ENCODE measurements around the gene SARDH. TPM values are rescaled to one million over a fixed set of nuclear protein-coding genes. Genes with fewer than 3 reads are reported as not detected.

Gene SARDH
- total and polyA plus RNA-seq, 4 donors, result 0.84 to 3.0 (median 2.0) TPM; not detected in 1

DNA sequence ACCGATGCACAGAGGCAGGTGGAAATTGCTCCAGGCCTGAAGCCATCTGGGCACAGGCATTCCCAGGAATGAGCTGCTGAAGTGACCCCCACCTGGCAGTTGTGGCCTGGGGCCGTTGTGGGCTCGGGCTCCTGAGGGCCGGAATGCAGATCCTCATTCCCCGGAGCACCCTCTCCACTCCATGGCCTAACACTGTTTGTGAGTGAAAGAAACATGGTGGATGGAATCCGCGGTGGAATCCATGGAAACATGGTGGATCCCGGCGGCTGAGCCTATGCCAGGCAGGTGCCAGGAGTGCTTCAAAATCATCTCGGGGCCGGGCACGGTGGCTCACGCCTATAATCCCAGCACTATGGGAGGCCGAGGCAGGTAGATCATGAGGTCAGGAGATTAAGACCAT lies 3.6 kb upstream of the SARDH start:
- H3K27ac ChIP-seq (ENCODE audit: low read depth in 1 of 2, low read length in 2 of 2), result no peak overlapping the region
- H3K36me3 ChIP-seq (ENCODE audit: control insufficient read depth in 1 of 2, insufficient read depth in 2 of 2, low read length in 1 of 2), result no peaks in the 10 kb centered on the region
- H3K4me1 ChIP-seq (ENCODE audit: control insufficient read depth in 1 of 2, insufficient read depth in 2 of 2, low read length in 2 of 2), result no peaks in the 10 kb centered on the region
- no peaks in the 10 kb centered on the region for H3K27me3 ChIP-seq (ENCODE audit: control insufficient read depth in 1 of 2, insufficient read depth in 2 of 2, low read length in 1 of 2)
- DNase-seq, result no peak
- WGBS, 2 donors, result 94 to 95% methylated on average over 14 of the region's 14 CpGs
- intact Hi-C loops (cut with DNase I), result loop anchor here in 1 of 2 donors (5.0 kb wide), 1 partner anchor 209 kb away; the partner anchor contains the start of gene ADAMTSL2
- no peak overlapping the region for H3K4me3 ChIP-seq (ENCODE audit: low read length in 2 of 2)
- no peak for ATAC-seq (ENCODE audit: low FRiP score)
- H3K9me3 ChIP-seq (ENCODE audit: control insufficient read depth, low read length), result no peaks in the 10 kb centered on the region

DNA sequence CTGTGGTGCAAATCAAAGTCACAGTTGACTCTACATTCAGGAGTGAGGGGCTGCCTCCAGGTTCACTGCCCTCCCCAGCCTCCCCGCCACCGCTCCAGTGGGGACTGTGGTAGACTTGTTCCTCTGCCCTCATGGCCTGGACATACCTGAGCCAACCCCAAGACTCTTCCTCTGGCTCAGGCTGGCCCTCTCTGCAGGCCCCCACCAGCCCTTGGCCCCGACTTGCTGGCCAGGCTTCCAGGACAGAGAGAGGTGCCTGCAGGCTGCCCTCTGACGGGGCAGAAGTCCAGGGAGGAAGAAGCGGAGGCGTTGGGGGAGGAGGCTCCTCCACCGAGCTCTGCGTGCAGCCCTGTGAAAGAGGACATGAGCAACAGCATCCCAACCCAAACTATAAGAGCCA lies 2.8 kb upstream of the SARDH start:
- intact Hi-C loops (cut with DNase I), result loop anchor here in 1 of 2 donors (5.0 kb wide), 1 partner anchor 209 kb away; the partner anchor contains the start of gene ADAMTSL2
- Histone ChIP-seq H3K36me3 (ENCODE audit: control insufficient read depth in 1 of 2, insufficient read depth in 2 of 2, low read length in 1 of 2) (no peaks in the 10 kb centered on the region), H3K27ac (ENCODE audit: low read depth in 1 of 2, low read length in 2 of 2) (no peak overlapping the region), H3K4me3 (ENCODE audit: low read length in 2 of 2) (no peak overlapping the region), H3K9me3 (ENCODE audit: control insufficient read depth, low read length) (no peaks in the 10 kb centered on the region), H3K4me1 (ENCODE audit: control insufficient read depth in 1 of 2, insufficient read depth in 2 of 2, low read length in 2 of 2) (no peaks in the 10 kb centered on the region), H3K27me3 (ENCODE audit: control insufficient read depth in 1 of 2, insufficient read depth in 2 of 2, low read length in 1 of 2) (no peaks in the 10 kb centered on the region)
- DNase-seq (no peak), ATAC-seq (ENCODE audit: low FRiP score) (no peak)
- WGBS, 2 donors, result 83 to 88% methylated on average over 8 of the region's 8 CpGs

DNA sequence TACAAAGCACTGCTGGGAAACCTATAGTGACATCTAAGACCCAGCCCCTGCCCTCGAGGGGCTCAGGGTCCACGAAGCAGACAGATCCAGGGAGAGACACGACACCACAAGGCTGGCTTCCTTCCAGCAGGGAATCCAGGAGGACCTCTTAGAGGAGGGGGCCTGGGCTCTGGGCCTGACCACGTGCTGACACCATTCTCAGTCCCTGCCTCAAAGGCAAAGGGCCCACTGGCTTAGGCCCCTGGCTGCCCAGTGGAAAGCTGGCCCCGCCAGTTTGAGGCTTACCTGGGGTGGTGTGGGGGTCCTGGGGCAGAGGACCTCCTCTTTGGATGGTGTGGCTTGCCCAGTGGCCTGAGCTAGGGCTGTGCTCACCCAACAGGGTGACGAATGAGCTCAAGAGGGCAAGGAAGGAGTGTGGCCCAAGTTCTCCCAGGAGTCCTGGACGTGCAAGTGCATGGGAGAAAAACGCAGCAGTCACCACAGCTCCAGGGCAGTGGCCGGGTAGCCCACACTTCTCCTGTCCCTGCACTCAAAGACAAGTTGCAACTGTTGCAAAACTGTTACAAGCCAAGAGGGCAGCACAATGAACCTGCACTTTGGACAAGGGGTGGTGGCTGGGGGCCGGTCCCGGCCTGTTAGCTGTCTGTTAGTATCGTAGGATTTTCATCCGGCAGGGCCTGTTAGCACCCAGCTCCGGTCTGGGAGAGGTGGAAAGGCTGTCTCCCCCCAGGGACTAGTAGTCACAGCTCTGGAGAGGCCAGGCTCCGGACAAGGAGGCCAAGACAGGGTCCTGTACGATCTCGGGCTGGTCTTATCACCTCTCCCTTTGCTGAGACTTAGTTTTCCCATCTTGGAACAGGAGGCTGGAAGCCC lies 1.5 kb upstream of the SARDH start:
- Histone ChIP-seq H3K27me3 (ENCODE audit: control insufficient read depth in 1 of 2, insufficient read depth in 2 of 2, low read length in 1 of 2) (no peaks in the 10 kb centered on the region), H3K9me3 (ENCODE audit: control insufficient read depth, low read length) (no peaks in the 10 kb centered on the region), H3K36me3 (ENCODE audit: control insufficient read depth in 1 of 2, insufficient read depth in 2 of 2, low read length in 1 of 2) (no peaks in the 10 kb centered on the region), H3K4me1 (ENCODE audit: control insufficient read depth in 1 of 2, insufficient read depth in 2 of 2, low read length in 2 of 2) (no peaks in the 10 kb centered on the region), H3K4me3 (ENCODE audit: low read length in 2 of 2) (no peak overlapping the region), H3K27ac (ENCODE audit: low read depth in 1 of 2, low read length in 2 of 2) (no peak overlapping the region)
- 87 to 89% methylated on average over 17 of the region's 17 CpGs for WGBS, 2 donors
- DNase-seq (peak in 1 of 2 donors; percentile 70), ATAC-seq (ENCODE audit: low FRiP score) (no peak)
- intact Hi-C loops (cut with DNase I), result loop anchor here in 1 of 2 donors (5.0 kb wide), 1 partner anchor 207 kb away; the partner anchor contains the start of gene ADAMTSL2

DNA sequence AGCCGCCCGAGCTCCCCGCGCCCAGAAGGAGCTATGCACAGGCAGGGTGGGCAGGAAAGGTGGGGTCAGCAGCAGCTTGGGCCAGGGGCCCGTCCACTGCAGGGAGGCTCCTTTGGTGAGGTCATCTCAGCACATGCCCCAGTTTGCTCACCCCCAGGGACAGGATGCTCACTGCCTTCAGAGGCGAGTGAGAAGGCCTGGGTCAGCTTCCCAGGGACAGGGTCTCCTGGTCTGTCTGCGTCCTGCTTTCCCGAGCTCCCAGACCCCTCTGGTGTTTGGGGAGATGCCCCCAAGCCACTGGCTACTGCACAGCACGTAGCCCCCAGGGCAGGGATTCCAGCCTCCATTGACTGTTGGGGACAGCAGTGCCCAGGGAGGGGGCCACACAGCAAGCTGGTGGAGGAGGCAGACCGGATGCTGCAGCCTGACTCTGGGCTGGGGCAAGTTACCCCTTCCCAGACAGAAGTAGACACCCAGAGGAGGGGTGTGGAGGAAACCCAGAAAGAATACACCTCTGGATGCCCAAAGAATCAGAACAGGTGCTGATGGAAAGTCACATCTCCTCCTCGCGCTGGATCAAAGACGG lies 581 bp upstream of the SARDH start:
- no peak overlapping the region for H3K27ac ChIP-seq (ENCODE audit: low read depth in 1 of 2, low read length in 2 of 2)
- no peaks in the 10 kb centered on the region for H3K4me1 ChIP-seq (ENCODE audit: control insufficient read depth in 1 of 2, insufficient read depth in 2 of 2, low read length in 2 of 2)
- DNase-seq, result peak; percentile 37 to 49
- no peaks in the 10 kb centered on the region for H3K27me3 ChIP-seq (ENCODE audit: control insufficient read depth in 1 of 2, insufficient read depth in 2 of 2, low read length in 1 of 2)
- WGBS, 2 donors, result 85 to 89% methylated on average over 13 of the region's 13 CpGs
- H3K4me3 ChIP-seq (ENCODE audit: low read length in 2 of 2), result no peak overlapping the region
- intact Hi-C loops (cut with DNase I), result no loop called here
- H3K36me3 ChIP-seq (ENCODE audit: control insufficient read depth in 1 of 2, insufficient read depth in 2 of 2, low read length in 1 of 2), result no peaks in the 10 kb centered on the region
- peak; percentile 12 for ATAC-seq (ENCODE audit: low FRiP score)
- H3K9me3 ChIP-seq (ENCODE audit: control insufficient read depth, low read length), result no peaks in the 10 kb centered on the region

DNA sequence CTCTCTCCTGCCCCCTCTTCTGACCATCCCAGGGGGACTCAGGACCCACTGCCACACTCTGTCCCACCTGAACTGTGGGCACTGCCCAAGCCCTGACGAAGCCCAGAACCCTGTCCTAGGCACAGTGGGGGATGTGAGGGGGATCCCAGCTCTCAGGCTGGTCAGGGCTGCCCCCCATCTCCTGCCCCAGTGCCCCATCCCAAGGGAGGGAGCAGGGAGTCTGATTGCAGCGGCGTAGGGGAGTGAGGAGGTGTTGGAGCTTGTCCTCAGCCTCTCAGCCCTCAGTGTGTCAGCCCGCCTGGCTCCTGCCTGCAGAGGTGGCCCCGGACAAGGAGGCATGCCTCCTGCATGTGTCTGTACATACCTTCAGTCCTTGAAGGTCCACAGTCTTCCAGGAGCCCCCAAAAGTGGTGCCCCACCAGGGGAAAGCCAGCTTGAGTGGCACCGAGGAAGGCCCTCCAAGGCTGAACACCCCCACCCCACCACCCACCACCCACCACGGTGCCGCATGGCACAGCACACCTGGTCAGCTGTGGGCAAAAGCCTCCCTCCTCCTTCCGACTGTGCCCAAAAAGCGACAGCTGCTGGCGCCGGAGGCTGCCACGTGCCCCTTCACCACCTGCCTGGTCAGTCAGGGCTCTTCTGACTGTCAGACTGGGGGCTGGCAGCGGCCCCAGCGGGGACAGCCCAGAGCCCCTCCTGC lies 930 bp downstream of the SARDH start:
- Histone ChIP-seq H3K9me3 (ENCODE audit: control insufficient read depth, low read length) (no peaks in the 10 kb centered on the region), H3K27ac (ENCODE audit: low read depth in 1 of 2, low read length in 2 of 2) (no peak overlapping the region), H3K4me1 (ENCODE audit: control insufficient read depth in 1 of 2, insufficient read depth in 2 of 2, low read length in 2 of 2) (no peaks in the 10 kb centered on the region), H3K4me3 (ENCODE audit: low read length in 2 of 2) (no peak overlapping the region), H3K27me3 (ENCODE audit: control insufficient read depth in 1 of 2, insufficient read depth in 2 of 2, low read length in 1 of 2) (no peaks in the 10 kb centered on the region), H3K36me3 (ENCODE audit: control insufficient read depth in 1 of 2, insufficient read depth in 2 of 2, low read length in 1 of 2) (no peaks in the 10 kb centered on the region)
- ATAC-seq (ENCODE audit: low FRiP score), result peak; percentile 11
- DNase-seq, result peak in 1 of 2 donors; percentile 70
- 69 to 72% methylated on average over 12 to 15 of the region's 15 CpGs for WGBS, 2 donors
- intact Hi-C loops (cut with DNase I), result no loop called here

DNA sequence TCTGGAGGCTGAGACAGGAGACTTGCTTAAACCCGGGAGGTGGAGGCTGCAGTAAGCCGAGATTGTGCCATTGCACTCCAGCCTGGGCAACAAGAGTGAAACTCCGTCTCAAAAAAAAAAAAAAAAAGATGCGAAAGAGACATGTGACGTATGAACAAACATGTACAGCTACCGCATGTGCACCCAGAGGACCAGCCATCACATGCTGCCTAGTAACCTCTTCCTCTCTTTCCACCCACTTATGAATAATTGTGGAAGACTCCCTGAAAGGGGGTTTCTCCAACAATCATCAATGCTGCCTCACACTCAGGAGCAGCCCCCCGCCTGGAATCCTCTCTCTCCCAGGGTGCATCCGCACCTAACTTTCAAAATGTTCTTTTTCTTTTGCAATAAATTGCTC lies 2.2 kb downstream of the SARDH start:
- ATAC-seq (ENCODE audit: low FRiP score), result no peak
- intact Hi-C loops (cut with DNase I), result no loop called here
- no peaks in the 10 kb centered on the region for H3K9me3 ChIP-seq (ENCODE audit: control insufficient read depth, low read length)
- no peak overlapping the region for H3K4me3 ChIP-seq (ENCODE audit: low read length in 2 of 2)
- H3K27ac ChIP-seq (ENCODE audit: low read depth in 1 of 2, low read length in 2 of 2), result no peak overlapping the region
- H3K27me3 ChIP-seq (ENCODE audit: control insufficient read depth in 1 of 2, insufficient read depth in 2 of 2, low read length in 1 of 2), result no peaks in the 10 kb centered on the region
- H3K36me3 ChIP-seq (ENCODE audit: control insufficient read depth in 1 of 2, insufficient read depth in 2 of 2, low read length in 1 of 2), result no peaks in the 10 kb centered on the region
- WGBS, 2 donors, result 84 to 88% methylated on average over 5 to 8 of the region's 8 CpGs
- no peak for DNase-seq
- H3K4me1 ChIP-seq (ENCODE audit: control insufficient read depth in 1 of 2, insufficient read depth in 2 of 2, low read length in 2 of 2), result no peaks in the 10 kb centered on the region

DNA sequence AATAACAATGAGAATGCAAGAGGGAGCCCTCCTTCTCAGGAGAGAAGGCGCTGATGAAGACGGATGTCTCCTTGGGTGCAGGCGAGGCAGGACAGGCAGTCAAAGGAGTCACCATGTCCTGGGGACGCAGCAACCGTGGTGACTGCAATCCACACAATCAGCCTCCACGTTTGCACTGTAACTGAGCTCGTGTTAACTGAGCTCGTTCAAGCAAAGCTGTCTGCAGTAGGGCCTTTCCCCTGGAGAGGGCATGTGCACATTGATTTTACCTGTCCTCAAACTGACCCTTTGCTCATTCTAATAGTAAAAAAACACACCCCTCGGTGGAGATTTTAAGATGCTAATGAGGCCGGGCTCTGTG lies 2.8 kb downstream of the SARDH start:
- H3K4me1 ChIP-seq (ENCODE audit: control insufficient read depth in 1 of 2, insufficient read depth in 2 of 2, low read length in 2 of 2), result no peaks in the 10 kb centered on the region
- DNase-seq (peak in 1 of 2 donors; percentile 49), ATAC-seq (ENCODE audit: low FRiP score) (no peak)
- no peaks in the 10 kb centered on the region for H3K9me3 ChIP-seq (ENCODE audit: control insufficient read depth, low read length)
- H3K4me3 ChIP-seq (ENCODE audit: low read length in 2 of 2), result no peak overlapping the region
- no peaks in the 10 kb centered on the region for H3K27me3 ChIP-seq (ENCODE audit: control insufficient read depth in 1 of 2, insufficient read depth in 2 of 2, low read length in 1 of 2)
- no peak overlapping the region for H3K27ac ChIP-seq (ENCODE audit: low read depth in 1 of 2, low read length in 2 of 2)
- intact Hi-C loops (cut with DNase I), result no loop called here
- WGBS, 2 donors, result 61 to 70% methylated on average over 10 of the region's 10 CpGs
- no peaks in the 10 kb centered on the region for H3K36me3 ChIP-seq (ENCODE audit: control insufficient read depth in 1 of 2, insufficient read depth in 2 of 2, low read length in 1 of 2)

DNA sequence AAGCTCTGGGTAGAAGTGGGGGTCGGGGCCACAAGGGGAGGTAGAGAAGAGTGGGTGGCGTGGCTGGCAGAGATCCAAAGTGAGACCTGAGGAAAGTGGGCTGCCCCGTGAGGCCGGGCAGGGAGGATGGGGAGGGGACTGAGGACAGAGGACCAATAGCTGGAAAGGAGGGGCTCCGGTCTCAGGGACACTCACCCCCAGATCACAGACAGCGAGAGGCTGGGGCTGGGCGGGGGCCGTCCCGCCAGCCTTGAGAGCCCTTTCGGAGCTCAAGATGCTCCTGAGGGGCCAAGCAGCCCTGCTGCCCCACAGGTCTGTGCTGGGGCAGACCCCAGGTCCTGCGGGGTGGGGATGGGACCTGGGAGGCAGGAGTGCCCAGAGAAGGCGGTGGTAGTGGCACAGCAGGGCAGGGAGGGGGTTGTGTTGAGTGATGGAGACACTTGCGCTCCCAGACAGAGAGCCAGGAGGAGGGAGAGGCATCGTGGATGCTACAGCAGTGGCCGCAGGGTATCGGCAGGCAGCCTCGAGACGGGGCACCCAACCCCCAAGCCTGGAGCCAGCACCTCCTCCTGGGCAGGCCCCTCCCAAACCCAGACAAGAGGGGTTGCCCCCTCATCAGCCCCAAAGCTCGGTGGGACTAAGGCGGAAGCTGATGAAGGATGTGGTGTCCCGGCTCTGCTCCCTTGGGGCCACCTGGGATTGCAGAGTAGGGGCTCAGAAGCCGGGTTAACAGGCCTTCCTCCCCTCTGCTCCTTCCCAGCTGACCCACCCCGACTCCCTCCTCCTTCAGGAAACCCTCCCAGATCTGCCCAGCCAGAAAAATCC lies 3.4 kb downstream of the SARDH start:
- no peaks in the 10 kb centered on the region for H3K9me3 ChIP-seq (ENCODE audit: control insufficient read depth, low read length)
- H3K27me3 ChIP-seq (ENCODE audit: control insufficient read depth in 1 of 2, insufficient read depth in 2 of 2, low read length in 1 of 2), result no peaks in the 10 kb centered on the region
- H3K4me1 ChIP-seq (ENCODE audit: control insufficient read depth in 1 of 2, insufficient read depth in 2 of 2, low read length in 2 of 2), result no peaks in the 10 kb centered on the region
- H3K36me3 ChIP-seq (ENCODE audit: control insufficient read depth in 1 of 2, insufficient read depth in 2 of 2, low read length in 1 of 2), result no peaks in the 10 kb centered on the region
- DNase-seq (peak; percentile 40 to 55), ATAC-seq (ENCODE audit: low FRiP score) (no peak)
- no peak overlapping the region for H3K4me3 ChIP-seq (ENCODE audit: low read length in 2 of 2)
- WGBS, 2 donors, result 62 to 65% methylated on average over 21 to 23 of the region's 23 CpGs
- intact Hi-C loops (cut with DNase I), result no loop called here
- H3K27ac ChIP-seq (ENCODE audit: low read depth in 1 of 2, low read length in 2 of 2), result no peak overlapping the region

Data from aorta (tissue), 5 donors.